GM13976 (cell line): ENCODE measurements around the gene SNX27.

Source experiments
- DNase-seq: peaks from one replicate; pipeline ENCODE4 v3.0.0; 2012; ENCODE audit warnings: low spot score
- in situ Hi-C: fragments of 300-500 bp; cut with MboI; formaldehyde crosslinking; loops from one replicate; pipeline ENCODE4 v1.12.0; 2022; ENCODE audit warnings: low sequenced_read_pairs, mixed read lengths, inconsistent platforms; ENCODE audit not compliant: unreplicated experiment
- TF ChIP-seq, protein P1 (sequence below): IDR thresholded peaks from 2 replicates; pipeline ENCODE4 v1.5.1; 2012; ENCODE audit warnings: borderline replicate concordance, mild to moderate bottlenecking; ENCODE audit not compliant: insufficient read depth; ENCODE audit errors: extremely low read depth, missing control alignments, control extremely low read depth

The SNX27 gene

DNA sequence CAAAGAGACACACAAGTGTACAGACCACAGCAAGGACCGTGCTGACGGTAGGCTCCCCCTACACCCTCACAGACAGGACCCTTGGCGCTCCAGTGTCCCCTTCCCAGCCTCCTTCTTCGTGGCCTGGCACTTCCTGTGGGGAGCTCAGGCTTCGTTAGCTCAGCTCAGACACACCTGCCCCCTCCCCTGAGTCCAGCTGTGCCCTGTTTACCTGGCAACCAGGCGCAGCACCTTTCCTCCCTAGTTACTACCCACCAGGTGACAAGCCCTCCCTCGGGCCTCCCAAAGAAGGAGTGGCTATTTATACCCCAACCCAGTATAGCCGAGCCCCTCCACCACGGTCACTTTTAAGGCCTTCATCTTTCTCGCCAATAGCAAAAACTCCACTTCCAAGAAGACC is 100.1 kb downstream of the SNX27 start:
- TF ChIP-seq, protein P1, sequence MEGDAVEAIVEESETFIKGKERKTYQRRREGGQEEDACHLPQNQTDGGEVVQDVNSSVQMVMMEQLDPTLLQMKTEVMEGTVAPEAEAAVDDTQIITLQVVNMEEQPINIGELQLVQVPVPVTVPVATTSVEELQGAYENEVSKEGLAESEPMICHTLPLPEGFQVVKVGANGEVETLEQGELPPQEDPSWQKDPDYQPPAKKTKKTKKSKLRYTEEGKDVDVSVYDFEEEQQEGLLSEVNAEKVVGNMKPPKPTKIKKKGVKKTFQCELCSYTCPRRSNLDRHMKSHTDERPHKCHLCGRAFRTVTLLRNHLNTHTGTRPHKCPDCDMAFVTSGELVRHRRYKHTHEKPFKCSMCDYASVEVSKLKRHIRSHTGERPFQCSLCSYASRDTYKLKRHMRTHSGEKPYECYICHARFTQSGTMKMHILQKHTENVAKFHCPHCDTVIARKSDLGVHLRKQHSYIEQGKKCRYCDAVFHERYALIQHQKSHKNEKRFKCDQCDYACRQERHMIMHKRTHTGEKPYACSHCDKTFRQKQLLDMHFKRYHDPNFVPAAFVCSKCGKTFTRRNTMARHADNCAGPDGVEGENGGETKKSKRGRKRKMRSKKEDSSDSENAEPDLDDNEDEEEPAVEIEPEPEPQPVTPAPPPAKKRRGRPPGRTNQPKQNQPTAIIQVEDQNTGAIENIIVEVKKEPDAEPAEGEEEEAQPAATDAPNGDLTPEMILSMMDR, result no peak
- in situ Hi-C loops, result no loop called here
- DNase-seq, result no peak

DNA sequence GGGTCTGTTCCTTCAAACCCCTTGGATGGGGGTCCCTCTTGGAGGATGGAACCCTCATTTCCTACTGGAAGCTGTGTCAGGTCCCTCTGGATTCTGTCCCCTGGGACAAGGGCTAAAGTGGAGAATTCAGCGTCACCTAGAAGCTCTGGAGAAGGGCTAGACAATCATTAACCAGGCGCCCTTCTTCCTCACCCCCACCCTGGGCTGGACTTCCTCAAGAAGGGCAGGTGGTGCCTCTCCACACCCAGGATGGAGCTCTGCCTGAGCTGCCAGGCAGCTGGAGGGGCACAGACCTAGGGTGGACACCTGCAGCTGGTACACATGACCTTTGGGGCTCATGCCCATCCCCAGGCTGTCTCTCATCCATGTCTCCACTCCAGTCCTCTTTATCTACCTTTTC is 101.2 kb downstream of the SNX27 start:
- TF ChIP-seq, protein P1, result no peak

DNA sequence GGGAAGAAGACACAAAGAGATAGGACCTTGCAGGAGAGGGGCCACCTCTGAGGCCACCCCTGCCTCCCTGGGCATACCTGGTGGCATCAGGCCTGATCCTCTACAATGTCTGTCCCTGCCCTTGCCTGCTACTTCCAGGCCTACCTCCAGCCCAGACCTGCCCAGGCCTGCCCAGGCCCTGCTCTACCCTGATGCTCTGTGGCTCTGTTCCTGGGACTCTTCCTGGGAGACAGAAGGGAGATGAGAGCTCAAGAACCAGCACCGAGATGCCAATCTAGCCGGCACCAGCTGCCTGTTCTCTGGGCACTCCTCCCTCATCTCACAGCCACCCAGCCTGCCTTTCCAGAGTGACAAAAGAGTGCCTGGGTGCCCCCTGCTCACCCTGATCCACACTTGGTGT is 102.0 kb downstream of the SNX27 start:
- in situ Hi-C loops, result no loop called here
- no peak for DNase-seq
- TF ChIP-seq, protein P1, result no peak

More for the DNA sequence above, 101.2 kb downstream of the SNX27 start:
- in situ Hi-C loops, result no loop called here
- DNase-seq, result no peak

DNA sequence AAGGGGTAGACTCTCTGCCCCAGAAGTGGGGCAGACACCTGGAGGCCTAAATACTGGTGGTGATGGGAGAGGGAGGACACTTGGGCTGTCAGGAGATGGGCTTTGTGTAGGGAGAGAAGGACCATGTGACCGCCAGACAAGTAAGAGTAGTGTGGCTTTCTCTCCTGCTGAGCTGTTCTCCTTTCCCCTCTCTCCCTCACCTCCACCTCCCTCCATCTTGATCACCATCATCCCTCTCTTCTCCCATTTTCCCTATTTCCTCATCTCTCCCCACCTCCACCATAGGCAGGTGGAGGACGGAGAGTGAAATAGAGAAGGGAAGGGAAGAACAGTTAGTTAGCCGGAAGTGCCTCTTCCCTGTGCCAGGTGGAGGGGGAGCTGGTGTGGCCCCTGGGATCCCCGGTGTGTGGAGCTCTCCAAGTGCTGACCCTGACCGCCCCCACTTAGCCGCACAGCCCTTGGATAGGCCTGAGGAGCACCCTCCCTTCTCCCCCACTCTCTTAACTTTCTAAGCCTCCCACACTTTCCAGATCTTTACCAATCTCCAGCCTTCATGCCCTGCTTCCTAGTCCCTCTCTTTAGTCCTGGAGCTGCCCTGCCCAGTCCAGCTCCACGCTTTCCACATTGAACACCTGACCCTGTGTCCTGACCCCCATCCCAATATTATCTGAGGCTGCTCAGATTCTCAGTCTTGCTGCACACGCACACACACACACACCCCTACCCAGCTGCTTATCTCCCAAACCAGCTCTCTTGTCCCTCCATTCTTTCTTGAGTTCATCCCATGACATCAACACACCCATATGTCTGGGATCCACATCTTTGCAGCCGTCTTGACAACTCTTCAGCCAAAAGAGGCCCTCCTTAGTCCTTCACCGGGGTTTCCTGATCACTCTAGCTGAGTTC is 103.2 kb downstream of the SNX27 start:
- TF ChIP-seq, protein P1, result no peak
- DNase-seq, result no peak
- in situ Hi-C loops, result no loop called here

DNA sequence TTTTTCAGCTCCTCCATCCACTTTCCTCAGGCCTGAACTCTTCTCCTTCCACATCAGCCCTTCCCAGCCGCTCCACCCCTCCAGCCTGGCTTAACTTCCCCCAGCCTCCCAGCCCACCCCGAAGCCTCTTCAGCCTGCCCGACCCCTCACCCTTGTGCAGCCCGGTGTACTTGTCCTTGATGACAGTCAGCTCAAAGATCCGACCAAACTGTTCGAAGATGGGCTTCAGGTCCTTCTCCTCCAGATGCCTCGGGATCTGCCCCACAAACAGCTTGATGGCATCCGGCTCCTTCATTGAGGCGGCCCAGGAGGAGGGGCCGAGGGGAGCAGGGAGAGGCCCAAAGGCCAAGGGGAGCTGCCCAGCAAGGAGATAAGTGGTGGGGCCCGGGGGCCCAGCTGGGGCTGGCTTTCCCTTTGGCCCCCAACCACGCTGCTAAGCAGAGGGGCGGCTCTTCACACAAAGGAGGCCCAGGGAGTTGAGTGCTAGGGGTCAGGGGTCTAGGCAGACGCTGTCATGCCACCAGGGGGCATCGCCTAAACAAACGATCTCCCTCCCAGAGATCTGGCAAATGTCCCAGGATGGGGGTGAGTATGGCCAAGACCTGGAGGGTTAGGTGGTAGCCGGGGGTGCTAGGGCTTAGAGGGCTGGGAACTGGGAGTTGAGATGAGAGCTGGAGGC is 104.0 kb downstream of the SNX27 start:
- TF ChIP-seq, protein P1, result no peak
- in situ Hi-C loops, result no loop called here
- DNase-seq, result no peak

DNA sequence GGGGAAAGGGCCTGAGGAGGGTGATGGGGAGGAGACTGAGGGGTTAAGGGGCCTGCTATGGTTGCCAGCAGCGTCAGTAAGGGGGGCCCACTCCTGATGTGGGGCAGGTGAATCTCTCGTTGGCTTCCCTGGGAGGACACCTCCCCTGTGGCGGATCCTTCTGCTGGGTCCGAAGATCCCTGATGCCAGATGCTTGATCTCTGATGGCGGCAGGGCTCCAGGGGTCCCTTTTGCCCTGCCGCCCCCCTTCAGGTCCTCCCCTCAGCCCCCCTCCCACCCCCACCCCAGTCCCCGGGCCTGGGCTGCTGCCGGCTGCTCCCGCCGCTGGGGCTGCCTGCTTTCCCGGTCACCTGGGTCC is 104.5 kb downstream of the SNX27 start:
- DNase-seq, result no peak
- TF ChIP-seq, protein P1, result no peak
- in situ Hi-C loops, result no loop called here
